GM21381 (cell line): ENCODE measurements around the gene TTLL9.
"Not testable (repeated sequence)": the region's sequence is repeated elsewhere in the genome, so short reads cannot be mapped to it uniquely, and the experiment has no call there.

ENCODE experiments used
- ATAC-seq: cut with Tn5 transposase; IDR thresholded peaks from one replicate; pipeline ENCODE4 v1.9.1; 2021; ENCODE audit warnings: mild to moderate bottlenecking, moderate library complexity; ENCODE audit not compliant: unreplicated experiment

Gene TTLL9

DNA sequence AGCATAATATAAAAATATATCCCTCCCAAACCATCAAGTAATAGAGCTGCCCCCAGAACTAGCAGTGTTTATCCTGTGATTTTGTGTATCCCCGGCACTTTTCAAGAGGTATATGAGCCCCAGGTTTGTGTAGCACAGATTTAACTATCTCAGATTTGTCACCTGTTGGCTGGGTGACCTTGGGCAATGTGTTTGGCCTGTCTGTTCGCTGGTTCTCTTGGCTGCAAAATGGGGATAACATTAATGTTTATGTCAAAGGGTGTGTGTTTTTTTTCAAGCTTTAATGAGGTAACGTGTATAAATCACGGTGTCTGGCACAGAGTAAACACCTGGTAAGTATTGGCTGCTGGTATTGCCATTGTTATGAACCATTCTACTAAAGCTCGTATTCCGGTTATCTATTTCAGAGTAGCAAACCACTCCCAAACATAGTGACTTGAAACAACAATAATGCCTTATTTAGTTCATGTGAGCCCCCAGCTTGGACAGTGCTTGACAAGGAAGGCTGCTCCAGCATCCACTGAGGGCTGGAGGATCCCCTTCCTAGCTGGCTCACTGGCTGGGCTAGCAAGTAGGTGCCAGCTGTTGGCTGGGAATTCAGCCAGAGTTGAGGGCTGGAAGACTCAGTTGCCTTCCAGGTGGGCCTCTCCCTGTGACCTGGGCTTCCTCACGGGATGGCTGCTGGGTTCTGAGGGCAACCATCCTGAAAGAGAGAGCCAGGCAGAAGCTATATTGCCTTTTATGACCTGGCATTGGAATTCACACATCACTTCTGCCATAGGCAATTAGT is 45.3 kb downstream of the TTLL9 start:
- no peak for ATAC-seq

DNA sequence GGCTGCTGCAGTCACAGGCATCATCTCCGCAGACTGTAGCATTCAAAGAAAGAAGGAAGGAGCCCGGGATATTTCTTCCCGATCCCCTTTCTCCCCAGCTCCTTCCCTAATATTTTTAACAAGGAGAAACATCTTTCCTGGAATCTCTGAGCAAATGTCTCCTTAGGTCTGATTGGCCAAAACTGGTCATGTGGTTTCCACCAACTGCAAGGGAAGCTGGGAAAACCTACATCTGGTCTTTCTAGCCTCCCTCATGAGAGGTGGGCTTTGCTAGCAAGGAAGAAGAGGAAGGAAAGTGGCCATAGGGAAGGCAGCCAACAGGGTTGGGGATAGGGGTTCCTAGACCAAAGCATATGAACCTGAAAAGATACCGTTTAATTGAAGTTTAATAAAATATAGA is 46.3 kb downstream of the TTLL9 start:
- no peak for ATAC-seq

DNA sequence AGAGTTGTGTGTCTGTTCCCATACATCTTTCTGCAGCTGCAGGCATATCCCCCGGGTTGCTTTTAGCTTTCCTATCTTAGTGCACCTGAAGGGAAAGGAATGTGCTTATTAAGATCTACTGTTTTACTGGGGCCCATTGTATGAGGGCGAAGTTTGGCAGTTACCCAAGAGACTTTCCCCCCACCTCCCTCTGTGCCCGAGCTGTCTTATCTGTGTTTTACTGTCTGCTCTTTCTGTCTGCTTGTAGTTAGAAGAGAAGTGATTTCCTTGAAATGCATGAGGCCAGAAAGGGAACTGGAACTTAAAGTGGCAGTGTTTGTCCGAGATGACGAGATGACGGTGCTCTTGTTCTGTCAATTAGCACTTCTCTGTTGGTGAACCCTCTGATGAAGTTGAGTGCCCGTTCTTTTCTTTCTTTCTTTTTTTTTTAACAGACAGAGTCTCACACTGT is 47.6 kb downstream of the TTLL9 start:
- not testable (repeated sequence) for ATAC-seq

DNA sequence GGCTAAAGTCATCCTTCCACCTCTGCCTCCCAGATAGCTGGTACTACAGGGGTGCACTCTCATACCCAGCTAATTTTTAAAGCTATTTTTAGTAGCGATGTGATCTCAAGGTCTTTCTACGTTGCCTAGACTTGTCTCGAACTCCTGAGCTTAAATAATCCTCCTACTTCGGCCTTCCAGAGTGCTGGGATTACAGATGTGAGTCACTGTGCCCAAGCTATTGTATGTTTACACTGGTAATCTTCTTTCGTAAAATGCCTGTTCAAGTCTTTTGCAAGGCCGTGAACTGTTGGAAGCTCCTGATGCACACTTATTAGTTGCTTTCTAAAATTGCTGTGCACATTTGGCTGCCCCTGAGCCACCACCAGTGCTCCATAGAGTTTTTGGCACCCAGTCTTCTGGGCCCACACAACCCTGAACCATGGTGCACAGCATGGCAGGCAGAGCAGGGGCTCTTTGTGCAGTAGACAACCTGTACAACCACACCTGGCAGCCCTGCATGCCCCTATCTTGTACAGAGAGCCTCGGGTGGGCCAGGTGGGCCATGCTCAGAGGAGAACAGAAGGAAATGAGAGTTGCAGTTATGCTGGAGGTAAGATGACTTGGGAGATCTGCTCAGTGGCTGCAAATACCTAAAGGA is 48.2 kb downstream of the TTLL9 start:
- no peak for ATAC-seq

DNA sequence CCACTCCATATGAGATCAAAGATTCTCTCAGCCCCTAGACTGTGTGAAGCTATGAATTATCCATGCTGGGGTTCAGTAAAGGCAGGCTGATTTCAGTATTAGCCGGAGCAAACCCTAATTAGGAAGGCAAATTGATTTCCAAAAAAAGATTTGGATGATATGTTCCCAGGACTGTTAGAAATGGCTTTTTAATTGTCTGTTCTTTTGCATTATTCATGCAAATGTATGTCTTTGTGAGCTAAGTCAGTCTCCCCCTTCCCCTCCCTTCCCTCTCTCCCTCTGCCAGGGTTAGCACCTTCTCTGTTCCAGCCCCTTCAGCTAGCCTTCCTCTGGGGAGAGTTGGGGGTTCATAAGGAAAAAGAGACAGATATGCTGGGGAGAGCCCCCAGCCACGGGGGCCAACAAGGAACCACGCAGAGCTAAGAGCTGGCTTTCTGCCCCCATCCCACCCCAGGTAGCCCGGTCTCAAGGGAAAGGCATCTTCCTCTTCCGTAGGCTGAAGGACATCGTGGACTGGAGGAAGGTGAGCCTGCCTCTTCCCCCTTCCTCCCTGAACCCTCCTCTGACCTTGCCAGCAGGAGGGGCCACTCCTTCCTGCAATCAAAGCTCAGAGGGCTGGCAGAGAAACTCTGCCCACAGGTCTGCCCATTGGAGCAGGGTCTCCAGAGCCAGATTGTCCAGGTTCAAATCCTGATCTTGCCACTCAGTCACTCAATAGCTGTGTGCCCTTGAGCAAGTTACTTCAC is 49.1 kb downstream of the TTLL9 start:
- no peak for ATAC-seq

DNA sequence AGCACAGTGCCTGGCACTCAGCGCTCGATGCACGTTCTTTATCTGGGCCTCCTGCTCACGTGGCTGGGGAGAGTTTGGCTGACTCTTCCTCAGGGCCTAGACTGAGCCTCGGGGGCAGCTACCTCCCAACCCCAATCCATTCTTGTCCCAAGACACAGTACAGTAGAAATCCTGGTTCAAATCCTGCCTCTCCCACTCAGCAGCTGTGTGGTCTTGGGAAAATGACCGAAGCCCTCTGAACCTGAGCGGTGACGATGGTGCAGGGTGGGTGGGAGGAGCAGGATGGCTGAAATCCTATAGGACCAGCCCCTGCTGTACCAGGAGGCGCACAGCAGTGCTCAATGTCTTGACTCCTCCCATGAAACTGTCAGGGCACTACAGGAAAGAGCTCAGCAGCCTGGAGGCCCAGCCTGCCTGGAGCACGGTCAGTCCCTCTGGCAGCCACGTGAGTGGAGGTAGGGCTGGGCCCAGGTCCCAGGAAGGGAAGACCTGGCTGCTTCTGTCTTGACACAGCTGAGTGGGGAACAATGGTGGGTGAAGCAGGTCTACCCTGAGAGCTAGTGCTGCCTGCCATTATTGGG is 49.9 kb downstream of the TTLL9 start:
- ATAC-seq = no peak

DNA sequence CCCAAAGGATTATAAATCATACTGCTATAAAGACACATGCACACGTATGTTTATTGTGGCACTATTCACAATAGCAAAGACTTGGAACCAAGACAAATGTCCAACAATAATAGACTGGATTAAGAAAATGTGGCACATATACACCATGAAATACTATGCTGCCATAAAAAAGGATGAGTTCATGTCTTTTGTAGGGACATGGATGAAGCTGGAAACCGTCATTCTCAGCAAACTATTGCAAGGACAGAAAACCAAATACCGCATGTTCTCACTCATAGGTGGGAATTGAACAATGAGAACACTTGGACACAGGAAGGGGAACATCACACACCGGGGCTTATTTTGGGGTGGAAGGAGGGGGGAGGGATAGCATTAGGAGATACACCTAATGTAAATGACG is 51.0 kb downstream of the TTLL9 start:
- not testable (repeated sequence) for ATAC-seq

DNA sequence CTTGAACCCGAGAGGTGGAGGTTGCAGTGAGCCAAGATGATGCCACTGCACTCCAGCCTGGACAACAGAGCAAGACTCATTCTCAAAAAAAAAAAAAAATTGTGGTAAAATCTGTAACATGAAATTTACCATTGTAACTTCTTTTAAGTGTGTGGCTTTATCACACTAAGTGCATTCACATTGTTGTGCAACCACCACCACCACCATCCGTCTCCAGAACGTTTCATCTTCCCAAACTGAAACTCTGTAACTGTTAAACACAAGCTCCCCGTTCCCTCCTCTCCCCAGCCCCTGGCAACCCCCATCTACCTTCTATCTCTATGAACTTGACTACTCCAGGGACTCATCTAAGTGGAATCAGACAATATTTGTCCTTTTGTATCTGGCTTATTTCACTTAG is 51.7 kb downstream of the TTLL9 start:
- ATAC-seq = no peak

DNA sequence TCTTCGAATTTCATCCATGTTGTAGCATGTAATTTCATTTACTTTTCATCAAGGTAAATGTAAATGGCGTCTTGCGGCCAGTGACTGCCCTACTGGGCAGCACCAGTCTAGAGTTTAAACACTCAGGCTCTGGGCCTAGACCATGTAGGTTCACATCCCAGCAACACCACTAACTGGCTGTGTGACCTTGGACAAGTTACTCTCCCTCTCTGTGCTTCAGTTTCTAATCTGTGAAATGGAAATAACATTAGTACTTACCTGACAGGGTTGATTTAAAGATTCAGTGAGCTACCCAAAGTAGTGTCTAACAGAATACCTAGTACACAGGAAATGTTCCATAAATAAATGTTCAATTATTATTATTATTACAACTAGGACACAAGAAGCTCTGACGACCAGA is 52.2 kb downstream of the TTLL9 start:
- no peak for ATAC-seq

DNA sequence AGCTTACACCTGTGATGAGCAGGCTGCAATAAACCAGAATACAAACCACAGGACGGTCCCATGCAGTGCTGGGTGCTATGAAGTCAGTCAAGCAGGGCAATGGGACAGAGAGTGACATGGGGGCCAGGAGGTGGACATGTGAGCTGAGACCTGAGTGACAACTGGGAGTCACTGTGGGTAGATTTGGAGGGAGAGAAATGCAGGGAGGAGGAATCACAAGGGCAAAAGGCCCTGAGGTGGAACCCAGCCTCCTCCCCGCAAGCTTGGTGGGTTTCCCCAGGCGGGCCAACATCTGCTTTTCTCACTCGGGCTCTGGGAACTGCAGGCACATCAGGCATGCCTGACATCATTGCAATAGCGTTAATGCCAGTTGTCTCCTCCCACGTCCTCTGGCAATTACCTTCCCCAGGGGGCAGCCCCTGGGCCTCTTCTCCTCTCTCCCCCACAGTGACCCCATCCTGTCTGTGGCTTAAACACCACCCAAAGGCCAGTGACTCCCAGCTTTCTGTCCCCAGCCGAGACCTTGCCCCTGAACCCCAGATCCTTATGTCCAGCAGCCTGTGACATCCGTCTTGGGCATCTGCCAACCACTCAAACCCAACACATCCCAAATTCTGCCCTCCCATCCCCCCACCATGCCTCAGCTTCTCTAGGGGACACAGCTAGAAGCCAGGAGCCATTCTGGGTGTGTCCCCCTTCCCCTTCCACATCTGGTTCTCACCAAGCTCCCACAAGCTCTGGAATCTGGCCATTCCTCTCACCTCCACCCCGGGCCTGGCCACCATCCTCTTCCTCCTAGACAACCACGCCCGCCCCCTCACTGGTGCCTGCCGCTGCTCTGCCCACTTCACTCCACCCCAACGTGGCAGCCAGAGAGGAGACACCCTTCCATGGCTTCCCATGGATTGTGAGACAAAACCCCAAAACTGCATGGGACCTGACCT is 53.2 kb downstream of the TTLL9 start:
- ATAC-seq = peak; percentile 65

DNA sequence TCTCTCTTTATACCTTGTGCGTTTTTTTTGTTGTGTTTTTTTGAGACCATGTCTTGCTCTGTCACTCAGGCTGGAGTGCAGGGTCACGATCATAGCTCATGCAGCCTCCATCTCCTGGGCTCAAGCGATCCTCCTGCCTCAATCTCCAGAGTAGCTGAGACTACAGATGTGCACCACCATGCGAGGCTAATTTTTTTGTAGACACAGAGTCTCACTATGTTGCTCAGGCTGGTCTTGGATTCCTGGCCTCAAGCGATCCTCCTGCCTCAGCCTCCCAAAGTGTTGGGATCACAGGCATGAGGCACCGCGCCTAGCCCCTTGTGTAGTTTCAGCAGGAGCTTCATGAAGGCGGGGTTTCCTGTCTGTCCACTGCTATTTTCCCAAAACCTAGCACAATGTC is 54.1 kb downstream of the TTLL9 start:
- ATAC-seq = no peak

DNA sequence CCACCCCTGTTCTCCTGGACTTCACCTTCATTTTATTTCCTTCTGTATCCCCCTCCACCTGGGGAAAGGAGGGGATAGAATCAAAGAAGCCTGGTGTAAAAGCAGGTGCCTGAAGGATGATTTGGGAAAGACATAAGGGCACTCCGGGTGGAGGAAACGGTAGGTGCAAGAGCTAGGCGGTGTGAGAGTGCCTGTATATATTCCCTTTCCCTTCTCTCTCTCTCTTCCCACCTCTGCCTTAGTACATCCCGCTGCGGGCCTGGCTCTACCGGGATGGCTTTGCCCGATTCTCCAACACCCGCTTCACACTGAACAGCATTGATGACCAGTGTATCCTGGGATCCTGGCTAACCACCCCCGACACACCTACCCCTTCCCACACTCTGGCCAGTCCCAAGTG is 55.2 kb downstream of the TTLL9 start:
- no peak for ATAC-seq

DNA sequence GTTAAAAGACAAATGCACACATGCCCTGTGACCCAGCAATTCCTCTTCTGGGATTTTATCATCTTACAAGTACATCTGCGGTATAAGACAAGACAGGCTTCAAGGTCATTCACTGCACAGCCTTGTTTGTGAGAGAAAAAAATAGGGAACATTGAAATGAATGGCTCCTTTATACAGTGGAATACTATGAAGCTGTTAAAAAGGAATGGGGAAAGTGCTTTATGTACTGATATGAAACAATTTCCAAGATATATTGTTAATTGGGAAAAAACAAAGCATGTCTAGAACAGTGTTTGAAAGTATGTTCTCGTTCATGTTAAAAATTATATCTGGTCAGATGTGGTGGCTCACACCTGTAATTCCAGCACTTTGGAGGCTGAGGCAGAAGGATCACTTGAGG is 56.1 kb downstream of the TTLL9 start:
- ATAC-seq = no peak

DNA sequence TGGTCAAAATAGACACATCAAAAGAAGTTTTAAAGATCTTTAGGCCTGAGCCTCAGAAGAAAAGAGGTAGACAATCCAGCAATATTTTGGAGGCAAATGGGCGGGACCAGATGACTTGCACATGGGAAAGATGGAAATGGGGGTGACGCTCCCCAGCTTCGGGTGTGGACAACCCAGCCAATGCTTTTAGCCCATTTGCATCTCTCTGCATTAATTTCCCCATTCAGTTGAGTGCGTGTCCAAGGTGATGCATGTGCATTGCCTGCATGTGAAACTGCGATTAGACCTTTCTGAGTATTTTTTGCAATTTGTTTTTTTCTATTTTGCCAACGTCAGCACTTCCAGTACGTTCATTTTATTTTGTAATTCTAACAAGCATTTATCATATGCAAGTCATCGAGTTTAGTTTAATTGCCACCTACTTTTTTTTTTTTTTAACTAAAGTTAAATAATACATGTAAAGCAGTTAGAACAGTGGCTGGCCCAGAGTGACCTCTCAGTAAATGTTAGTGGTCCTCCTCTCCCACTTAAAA is 57.3 kb downstream of the TTLL9 start:
- ATAC-seq = no peak

DNA sequence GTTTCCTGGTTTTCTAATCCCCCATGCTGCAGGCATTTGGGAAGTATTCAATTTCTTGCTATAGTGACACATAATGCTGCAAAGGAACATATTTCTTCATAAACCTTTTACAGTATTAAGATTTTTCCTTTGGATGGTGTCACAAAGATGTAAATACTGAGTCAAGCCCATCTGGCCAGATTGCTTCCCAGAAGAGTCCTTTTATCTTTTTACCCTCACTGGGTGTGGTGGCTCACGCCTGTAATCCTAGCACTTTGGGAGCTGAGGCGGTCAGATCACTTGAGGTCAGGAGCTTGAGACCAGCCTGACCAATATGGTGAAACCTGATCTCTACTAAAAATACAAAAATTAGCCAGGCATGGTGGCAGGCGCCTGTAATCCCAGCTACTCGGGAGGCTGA is 59.2 kb downstream of the TTLL9 start:
- not testable (repeated sequence) for ATAC-seq

DNA sequence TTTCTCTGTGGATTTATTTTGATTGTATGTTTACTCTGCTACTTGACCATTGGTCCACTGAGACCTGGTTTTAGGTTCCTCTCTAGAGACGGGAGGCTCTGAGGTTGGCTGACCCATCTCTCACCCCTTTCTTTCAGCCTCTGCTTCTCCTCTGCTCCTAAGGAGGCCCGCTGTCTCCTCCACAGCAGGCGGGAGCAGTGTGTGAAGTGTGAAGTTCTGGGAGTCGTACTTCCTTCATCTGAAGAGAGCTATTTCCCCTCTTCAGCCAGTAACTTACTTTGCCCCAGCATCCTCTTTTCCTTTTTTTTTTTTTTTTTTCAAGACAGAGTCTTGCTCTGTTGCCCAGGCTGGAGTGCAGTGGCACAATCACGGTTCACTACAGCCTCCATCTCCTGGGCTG is 60.3 kb downstream of the TTLL9 start:
- no peak for ATAC-seq

DNA sequence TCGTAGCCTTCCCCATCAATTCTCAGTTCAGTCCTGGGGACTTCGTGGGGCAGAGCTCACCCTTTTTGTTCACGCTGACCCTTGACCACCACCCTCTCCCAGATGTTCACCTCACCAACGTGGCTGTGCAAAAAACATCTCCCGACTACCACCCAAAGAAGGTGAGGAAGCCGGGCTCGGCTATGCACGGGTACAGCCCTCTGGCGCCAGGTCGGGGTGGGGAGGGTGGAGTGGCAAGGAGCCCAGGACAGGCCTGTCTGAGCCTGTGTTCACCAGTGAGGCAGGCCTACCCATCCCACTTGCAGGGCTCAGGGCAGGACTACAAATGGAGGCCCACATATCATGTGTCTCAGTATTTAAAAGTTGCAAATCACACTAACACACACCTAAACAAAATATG is 63.3 kb downstream of the TTLL9 start:
- no peak for ATAC-seq

DNA sequence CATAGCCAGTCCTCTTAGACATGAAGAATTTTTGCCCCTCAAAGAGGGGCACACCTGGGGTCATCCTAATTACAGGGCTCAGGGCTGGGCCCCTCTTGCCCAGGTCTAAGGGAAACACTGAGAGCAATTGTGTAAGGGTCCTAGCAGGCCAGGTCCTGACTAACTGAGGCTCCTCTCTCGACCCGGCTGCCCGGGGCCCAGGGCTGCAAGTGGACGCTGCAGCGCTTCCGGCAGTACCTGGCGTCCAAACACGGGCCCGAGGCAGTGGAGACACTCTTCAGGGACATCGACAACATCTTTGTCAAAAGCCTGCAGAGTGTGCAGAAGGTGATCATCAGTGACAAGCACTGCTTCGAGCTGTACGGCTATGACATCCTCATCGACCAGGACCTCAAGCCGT is 64.1 kb downstream of the TTLL9 start:
- no peak for ATAC-seq

DNA sequence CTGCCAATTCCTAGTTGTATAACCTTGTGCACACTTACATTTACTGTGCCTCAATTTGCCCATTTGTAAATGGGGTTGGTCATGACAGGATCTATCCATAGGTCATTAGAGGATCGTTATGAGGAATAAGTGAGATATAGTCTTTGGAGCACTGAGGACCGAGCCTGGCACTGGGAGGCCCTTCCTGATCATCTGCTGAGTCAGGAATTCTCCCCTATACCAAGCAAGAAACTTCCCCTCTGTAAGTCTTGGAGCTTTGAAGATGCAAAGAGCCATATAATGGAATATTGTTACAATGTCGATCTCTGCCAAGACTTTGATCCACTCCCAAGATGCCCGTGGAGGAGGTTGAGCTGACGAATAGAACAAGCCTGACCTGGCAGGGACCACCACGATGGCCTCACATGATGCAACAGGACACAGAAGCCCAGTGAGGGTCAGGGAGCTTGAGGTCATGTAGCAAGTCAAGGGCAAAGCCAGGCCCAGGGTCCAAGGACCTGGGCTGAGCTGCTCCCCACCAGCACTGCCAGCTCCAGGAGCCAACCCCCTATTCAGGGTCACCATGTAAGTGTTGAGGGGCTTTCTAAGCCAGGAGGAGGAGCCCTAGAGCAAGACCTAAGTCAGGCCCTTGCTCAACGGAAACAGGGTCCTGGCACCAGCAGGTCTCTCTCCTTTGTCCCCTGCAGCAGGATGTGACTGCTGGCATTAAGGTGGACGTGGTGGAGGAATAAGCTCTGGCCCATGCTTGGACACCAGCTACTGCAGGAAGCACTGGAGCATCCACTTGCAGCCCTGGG is 64.7 kb downstream of the TTLL9 start:
- no peak for ATAC-seq
